ENCODE measurements around the gene ARHGAP28.

- TF ChIP-seq CTCF (IDR thresholded peaks at IDR 0.05), result no peak
- TF ChIP-seq EP300 (IDR thresholded peaks at IDR 0.05), result no peak
- TF ChIP-seq POLR2A (IDR thresholded peaks at IDR 0.05), result no peak
Observed at GRCh38 chr18:6960124-6960523, 230.6 kb downstream of the ARHGAP28 start.
